ENCODE data around the gene EEF1AKMT1.

Gene EEF1AKMT1

GRCh38 chr13:20815464-20815863, 41.7 kb upstream of the EEF1AKMT1 start:
- Histone ChIP-seq H3K4me2 (ENCODE audit: low read length) (no peak overlapping the region), H2AFZ (ENCODE audit: low read depth, low read length) (no peak overlapping the region), H3K27ac (ENCODE audit: low read length) (no peak overlapping the region), H3K4me3 (ENCODE audit: low read length) (no peak overlapping the region), H3K79me2 (ENCODE audit: low read length) (peaks cover 21% of the 10 kb centered on the region), H3K9ac (ENCODE audit: low read length) (no peak overlapping the region), H3K4me1 (ENCODE audit: low read length) (no peaks in the 10 kb centered on the region), H4K20me1 (ENCODE audit: insufficient read depth, low read length) (0 out of 2 replicates have a peak, but pooled peaks cover under 1% of the 10 kb centered on the region), H3K27me3 (ENCODE audit: low read depth, low read length) (no peaks in the 10 kb centered on the region), H3K9me3 (ENCODE audit: insufficient read depth, low read length) (no peaks in the 10 kb centered on the region), H3K36me3 (replicated peaks; ENCODE audit: low read depth, low read length) (peaks cover 17% of the 10 kb centered on the region)
- TF ChIP-seq CTCF (IDR thresholded peaks at IDR 0.05; ENCODE audit: low read depth, low read length): no peak
- TF ChIP-seq EZH2phosphoT487 (IDR thresholded peaks at IDR 0.05; ENCODE audit: low read depth): no peak

- Histone ChIP-seq H3K4me2 (ENCODE audit: low read length) (no peak overlapping the region), H3K36me3 (replicated peaks; ENCODE audit: low read depth, low read length) (peaks cover 18% of the 10 kb centered on the region), H4K20me1 (ENCODE audit: insufficient read depth, low read length) (no peaks in the 10 kb centered on the region), H3K27ac (ENCODE audit: low read length) (no peak overlapping the region), H3K9me3 (ENCODE audit: insufficient read depth, low read length) (no peaks in the 10 kb centered on the region), H3K27me3 (ENCODE audit: low read depth, low read length) (no peaks in the 10 kb centered on the region), H3K9ac (ENCODE audit: low read length) (no peak overlapping the region), H3K79me2 (ENCODE audit: low read length) (peaks cover 18% of the 10 kb centered on the region), H2AFZ (ENCODE audit: low read depth, low read length) (no peak overlapping the region), H3K4me1 (ENCODE audit: low read length) (no peaks in the 10 kb centered on the region), H3K4me3 (ENCODE audit: low read length) (no peak overlapping the region)
- TF ChIP-seq EZH2phosphoT487 (IDR thresholded peaks at IDR 0.05; ENCODE audit: low read depth) (no peak), CTCF (IDR thresholded peaks at IDR 0.05; ENCODE audit: low read depth, low read length) (no peak)
Measured at GRCh38 chr13:20814224-20814910, 40.6 kb upstream of the EEF1AKMT1 start.

GRCh38 chr13:20812890-20813289, 39.1 kb upstream of the EEF1AKMT1 start:
- TF ChIP-seq CTCF (IDR thresholded peaks at IDR 0.05; ENCODE audit: low read depth, low read length) (no peak), EZH2phosphoT487 (IDR thresholded peaks at IDR 0.05; ENCODE audit: low read depth) (no peak)
- Histone ChIP-seq H3K36me3 (replicated peaks; ENCODE audit: low read depth, low read length) (peaks cover 29% of the 10 kb centered on the region), H3K4me1 (ENCODE audit: low read length) (no peaks in the 10 kb centered on the region)

GRCh38 chr13:20810808-20811207, 37.0 kb upstream of the EEF1AKMT1 start:
- Histone ChIP-seq H3K27ac (ENCODE audit: low read length) (no peak overlapping the region), H3K4me3 (ENCODE audit: low read length) (no peak overlapping the region), H3K27me3 (ENCODE audit: low read depth, low read length) (no peaks in the 10 kb centered on the region), H3K4me2 (ENCODE audit: low read length) (no peak overlapping the region), H3K9ac (ENCODE audit: low read length) (no peak overlapping the region), H4K20me1 (ENCODE audit: insufficient read depth, low read length) (no peaks in the 10 kb centered on the region), H3K4me1 (ENCODE audit: low read length) (no peaks in the 10 kb centered on the region), H3K9me3 (ENCODE audit: insufficient read depth, low read length) (no peaks in the 10 kb centered on the region), H2AFZ (ENCODE audit: low read depth, low read length) (no peak overlapping the region), H3K79me2 (ENCODE audit: low read length) (peaks cover 18% of the 10 kb centered on the region), H3K36me3 (replicated peaks; ENCODE audit: low read depth, low read length) (peaks cover 36% of the 10 kb centered on the region)
- no peak for TF ChIP-seq CTCF (IDR thresholded peaks at IDR 0.05; ENCODE audit: low read depth, low read length)
- no peak for TF ChIP-seq EZH2phosphoT487 (IDR thresholded peaks at IDR 0.05; ENCODE audit: low read depth)

More at GRCh38 chr13:20812890-20813289, 39.1 kb upstream of the EEF1AKMT1 start:
- Histone ChIP-seq H3K9me3 (ENCODE audit: insufficient read depth, low read length) (no peaks in the 10 kb centered on the region), H4K20me1 (ENCODE audit: insufficient read depth, low read length) (no peaks in the 10 kb centered on the region), H3K9ac (ENCODE audit: low read length) (no peak overlapping the region), H3K79me2 (ENCODE audit: low read length) (peaks cover 18% of the 10 kb centered on the region), H3K27ac (ENCODE audit: low read length) (no peak overlapping the region), H2AFZ (ENCODE audit: low read depth, low read length) (no peak overlapping the region), H3K4me2 (ENCODE audit: low read length) (no peak overlapping the region), H3K27me3 (ENCODE audit: low read depth, low read length) (no peaks in the 10 kb centered on the region), H3K4me3 (ENCODE audit: low read length) (no peak overlapping the region)

All from OCI-LY3 (cell line).